Choroid plexus epithelial cell (primary cell): ENCODE results near the gene IGF2.

Experiments
- DNase-seq: peaks from one replicate; pipeline ENCODE4 v3.0.0-alpha.2; 2010; ENCODE audit warnings: low read depth
- H3K4me3 ChIP-seq: 2 replicates; pipeline ENCODE4 v1.5.1; 2011; ENCODE audit warnings: low read depth, mild to moderate bottlenecking, control low read depth, low read length, moderate library complexity
- TF ChIP-seq, protein P1 (sequence below): conservative IDR thresholded peaks from 2 replicates; pipeline ENCODE4 v1.5.1; 2011; ENCODE audit warnings: low read depth, mild to moderate bottlenecking, control low read depth, inconsistent platforms, low read length, moderate library complexity

IGF2 gene

GRCh38 chr11:2096919-2097301 lies 42.3 kb downstream of the IGF2 start:
- TF ChIP-seq, protein P1, sequence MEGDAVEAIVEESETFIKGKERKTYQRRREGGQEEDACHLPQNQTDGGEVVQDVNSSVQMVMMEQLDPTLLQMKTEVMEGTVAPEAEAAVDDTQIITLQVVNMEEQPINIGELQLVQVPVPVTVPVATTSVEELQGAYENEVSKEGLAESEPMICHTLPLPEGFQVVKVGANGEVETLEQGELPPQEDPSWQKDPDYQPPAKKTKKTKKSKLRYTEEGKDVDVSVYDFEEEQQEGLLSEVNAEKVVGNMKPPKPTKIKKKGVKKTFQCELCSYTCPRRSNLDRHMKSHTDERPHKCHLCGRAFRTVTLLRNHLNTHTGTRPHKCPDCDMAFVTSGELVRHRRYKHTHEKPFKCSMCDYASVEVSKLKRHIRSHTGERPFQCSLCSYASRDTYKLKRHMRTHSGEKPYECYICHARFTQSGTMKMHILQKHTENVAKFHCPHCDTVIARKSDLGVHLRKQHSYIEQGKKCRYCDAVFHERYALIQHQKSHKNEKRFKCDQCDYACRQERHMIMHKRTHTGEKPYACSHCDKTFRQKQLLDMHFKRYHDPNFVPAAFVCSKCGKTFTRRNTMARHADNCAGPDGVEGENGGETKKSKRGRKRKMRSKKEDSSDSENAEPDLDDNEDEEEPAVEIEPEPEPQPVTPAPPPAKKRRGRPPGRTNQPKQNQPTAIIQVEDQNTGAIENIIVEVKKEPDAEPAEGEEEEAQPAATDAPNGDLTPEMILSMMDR: no peak
- DNase-seq: peak; percentile 31
- peak overlapping the region; percentile 14 for H3K4me3 ChIP-seq

DNA sequence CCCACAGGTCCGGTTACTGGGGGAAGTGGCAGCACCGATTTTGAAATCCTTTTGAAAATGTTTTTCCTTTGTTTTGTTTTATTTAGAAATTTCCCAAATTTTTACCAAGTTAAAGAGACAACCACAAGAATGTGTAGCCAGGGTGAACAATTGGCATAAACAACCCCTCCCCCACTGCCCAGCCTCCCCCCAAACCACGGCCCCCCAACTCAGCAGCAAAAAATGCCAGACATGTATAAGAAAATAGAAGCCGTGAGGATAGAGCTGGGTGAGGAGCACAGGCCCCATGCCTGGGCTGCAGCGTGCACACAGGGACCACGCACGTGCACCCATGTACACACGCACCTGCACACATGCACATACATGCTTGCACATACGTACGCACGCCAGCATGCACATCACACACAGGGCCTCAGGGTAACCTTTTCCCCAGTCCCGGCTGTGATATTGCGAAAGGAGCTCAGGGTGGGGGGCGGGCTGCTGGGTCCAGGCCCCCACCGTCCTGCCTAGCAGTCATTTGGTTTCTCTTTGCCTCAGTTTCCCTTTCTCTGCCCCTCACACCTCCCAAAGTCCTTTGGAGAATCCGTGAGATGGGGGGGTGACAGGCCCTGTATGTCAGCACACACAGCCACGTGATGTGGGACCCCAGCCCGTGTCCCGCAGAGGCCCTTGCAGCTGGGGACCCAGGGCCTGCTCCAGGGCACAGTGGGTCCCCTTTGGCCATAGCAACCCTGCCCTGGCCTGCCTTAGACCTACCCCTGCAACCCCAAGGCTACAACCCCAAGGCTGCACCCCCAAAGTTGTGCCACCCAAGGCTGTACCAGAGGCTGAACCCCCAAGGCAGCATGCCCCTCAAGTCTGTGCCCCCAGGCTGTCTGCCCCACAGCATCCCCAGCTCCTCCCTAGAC lies 42.9 kb downstream of the IGF2 start:
- DNase-seq: peak; percentile 65
- TF ChIP-seq, protein P1: no peak
- no peak overlapping the region for H3K4me3 ChIP-seq

GRCh38 chr11:2095542-2095941 lies 43.6 kb downstream of the IGF2 start:
- DNase-seq: no peak
- TF ChIP-seq, protein P1: no peak
- H3K4me3 ChIP-seq: no peak overlapping the region

DNA sequence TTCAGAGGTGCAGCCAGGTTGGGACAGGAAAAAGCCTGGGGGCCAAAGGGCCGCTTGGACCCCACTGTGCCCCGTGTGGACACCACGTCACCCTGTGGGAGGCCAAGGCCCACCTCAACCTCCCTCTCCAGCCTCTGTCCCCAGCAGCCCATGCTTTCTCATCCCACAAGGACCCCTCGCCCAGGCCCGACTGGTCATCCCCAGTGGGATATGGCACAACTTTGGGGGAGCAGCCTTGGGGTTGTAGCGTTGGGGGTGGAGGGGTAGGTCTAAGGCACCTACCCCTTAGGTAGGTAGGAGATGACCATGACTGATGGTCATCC lies 44.0 kb downstream of the IGF2 start:
- no peak for DNase-seq
- TF ChIP-seq, protein P1: no peak
- H3K4me3 ChIP-seq: no peak overlapping the region

DNA sequence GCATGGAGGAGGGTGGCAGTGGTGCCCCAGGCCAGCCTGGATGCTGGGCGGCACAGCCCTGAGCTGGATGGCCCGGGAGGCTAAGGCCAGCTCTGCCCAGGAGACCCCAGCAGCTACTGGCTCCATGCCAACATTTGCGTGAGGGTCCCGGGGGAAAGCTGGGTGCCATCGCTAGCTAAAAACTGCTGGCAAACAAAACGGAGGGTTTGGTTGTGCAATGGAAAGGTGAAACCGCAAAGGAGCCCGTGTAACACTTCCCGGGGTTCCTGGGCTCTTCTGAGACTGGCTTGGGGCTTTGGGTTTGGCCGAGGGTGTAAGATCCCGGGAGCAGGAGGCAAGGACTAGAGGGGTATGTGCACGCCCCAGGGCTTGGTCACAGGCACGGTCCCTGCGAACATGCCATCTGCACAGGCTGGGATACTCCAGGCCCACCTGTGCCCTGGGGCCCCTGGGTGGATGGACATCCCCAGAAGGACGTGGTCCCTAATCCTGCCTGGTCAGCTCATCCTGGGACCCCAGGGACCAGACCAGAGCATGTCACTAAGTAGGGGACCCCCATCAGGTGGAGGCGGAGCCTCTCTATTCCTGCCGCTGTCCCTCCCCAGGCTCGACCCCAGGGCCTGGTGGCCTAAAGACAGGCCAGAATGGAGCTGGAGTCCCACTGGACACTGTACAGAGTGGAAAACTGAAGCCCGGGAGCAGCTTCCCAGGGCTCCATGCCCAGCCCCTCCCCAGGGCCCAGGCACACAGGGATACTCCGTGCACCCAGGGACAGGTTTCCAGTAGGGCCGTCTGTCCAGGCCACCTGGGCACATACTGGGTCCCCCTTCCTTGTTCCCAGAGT lies 44.6 kb downstream of the IGF2 start:
- TF ChIP-seq, protein P1: no peak
- no peak for DNase-seq
- H3K4me3 ChIP-seq: no peak overlapping the region

DNA sequence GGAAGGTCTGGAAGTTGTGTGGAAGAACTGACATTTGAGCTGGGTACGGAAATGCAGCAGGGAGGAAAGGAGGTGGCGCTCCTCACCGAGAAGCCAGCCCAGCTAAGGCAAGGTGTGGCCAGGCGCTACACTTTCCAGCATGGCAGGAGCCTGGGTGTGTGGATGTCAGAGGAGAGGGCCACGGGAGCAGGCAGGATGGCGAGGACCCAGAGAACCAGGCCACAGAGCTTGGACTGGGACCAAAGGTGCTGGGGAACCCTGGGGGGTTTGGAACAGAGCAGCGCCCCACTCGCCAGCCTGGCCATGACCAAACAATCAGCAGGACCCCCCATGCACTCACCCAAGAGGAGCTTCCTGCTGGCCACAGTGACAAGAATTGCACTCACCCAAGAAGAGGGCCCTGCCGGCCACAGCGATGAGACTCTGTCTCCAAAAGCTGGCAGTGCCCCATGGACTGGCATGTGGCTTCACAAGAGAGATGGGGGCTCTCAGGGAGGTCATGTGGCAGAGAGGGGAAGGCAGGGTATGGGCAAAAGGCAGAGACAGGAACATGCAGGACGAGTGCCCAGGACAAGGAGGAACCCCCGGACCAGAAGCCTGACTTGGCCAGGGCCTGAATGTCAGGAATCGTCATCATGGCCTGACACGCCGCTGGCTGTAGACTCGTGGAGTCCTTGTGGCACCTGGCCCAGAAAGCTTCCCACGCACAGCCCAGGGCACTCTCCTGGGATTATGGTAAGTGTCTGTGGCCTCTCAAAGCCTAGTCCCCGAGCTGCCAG lies 45.4 kb downstream of the IGF2 start:
- H3K4me3 ChIP-seq: no peak overlapping the region
- DNase-seq: no peak
- TF ChIP-seq, protein P1: no peak
